Testis (tissue), 3 donors: ENCODE measurements around the gene HS3ST4. TPM values are rescaled to one million over a fixed set of nuclear protein-coding genes. Genes with fewer than 3 reads are reported as not detected.

Experiments used
- DNase-seq: peaks from one replicate; pipeline ENCODE4 v3.0.0-alpha.2; 2019
- H3K27ac ChIP-seq, 2 donors: fragments of 200-600 bp; sonication (generic); one replicate each; pipeline ENCODE4 v1.5.1; 2019
- H3K27me3 ChIP-seq: fragments of 200-600 bp; sonication (generic); one replicate; pipeline ENCODE4 v1.5.1; 2019
- H3K36me3 ChIP-seq: fragments of 200-600 bp; sonication (generic); one replicate; pipeline ENCODE4 v1.5.1; 2017; ENCODE audit warnings: low read depth; ENCODE audit errors: missing control alignments
- H3K4me1 ChIP-seq: fragments of 200-600 bp; sonication (generic); one replicate; pipeline ENCODE4 v1.5.1; 2019
- H3K4me3 ChIP-seq, 2 donors: fragments of 200-600 bp; sonication (generic); one replicate each; pipeline ENCODE4 v1.5.1; 2017 to 2019
- H3K9me3 ChIP-seq: fragments of 200-600 bp; sonication (generic); one replicate; pipeline ENCODE4 v1.5.1; 2017
- CTCF ChIP-seq, 3 experiments: fragments of 450-650 bp in 2 of 3; fragments of 200-600 bp in 1 of 3; sonication (generic) in 1 of 3; IDR thresholded peaks; one replicate each; pipeline ENCODE4 v1.5.1; 2016 to 2019; ENCODE audit warnings: antibody characterized with exemption in 3 of 3, mild to moderate bottlenecking in 2 of 3, moderate library complexity in 1 of 3
- POLR2A ChIP-seq: fragments of 450-650 bp; IDR thresholded peaks from one replicate; pipeline ENCODE4 v1.6.1; 2017; ENCODE audit warnings: antibody characterized with exemption, mild to moderate bottlenecking, moderate library complexity
- WGBS, 2 donors: methylation state at CpG; one replicate each; pipeline ENCODE4 v1.1.5; 2018; 5-methylcytosine and 5-hydroxymethylcytosine counted together
- intact Hi-C: fragments of 100-400 bp; cut with DNase I; formaldehyde crosslinking; loops from one replicate; pipeline ENCODE4 v1.15.1; 2023; ENCODE audit warnings: low total_unique reads
- polyA plus RNA-seq: library from polyadenylated mRNA; stranded (reverse); fragments of 350-450 nt; fragmentation: Illumina TruSeq; extraction: RNeasy Lipid Tissue Mini Kit (QIAGEN cat#74804); gene quantifications from one replicate; pipeline ENCODE4 v1.2.3, GENCODE V29; 2014; ENCODE audit warnings: low read depth, low replicate concordance; ENCODE audit not compliant: insufficient read depth
- total RNA-seq, 2 donors: library from RNA; depleted of rRNA; stranded (reverse); fragments of >200 nt; gene quantifications; one replicate each; pipeline ENCODE4 v1.2.3, GENCODE V29; 2016

The HS3ST4 gene
- total and polyA plus RNA-seq, 3 donors from 2014 or later: 0.37 to 2.7 (median 2.6) TPM

- Histone ChIP-seq H3K9me3 (no peaks in the 10 kb centered on the region), H3K27me3 (no peaks in the 10 kb centered on the region), H3K4me3 (no peak overlapping the region), H3K27ac (no peak overlapping the region), H3K36me3 (no peaks in the 10 kb centered on the region), H3K4me1 (no peaks in the 10 kb centered on the region)
- WGBS, 2 donors: 19 to 20% methylated on average over 2 of the region's 2 CpGs
- no peak for TF ChIP-seq CTCF (IDR thresholded peaks at IDR 0.05)
- TF ChIP-seq POLR2A: no peak
- intact Hi-C loops: no loop called here
- no peak for DNase-seq
Measured at GRCh38 chr16:26051063-26051462, 359.3 kb downstream of the HS3ST4 start.

- WGBS, 2 donors: 92 to 95% methylated on average over 3 of the region's 3 CpGs
- TF ChIP-seq POLR2A (no peak), CTCF (IDR thresholded peaks at IDR 0.05) (no peak)
- intact Hi-C loops: no loop called here
- no peaks in the 10 kb centered on the region for H3K36me3 ChIP-seq
- H3K4me3 ChIP-seq: no peak overlapping the region
- no peaks in the 10 kb centered on the region for H3K9me3 ChIP-seq
- no peak for DNase-seq
- H3K27ac ChIP-seq: no peak overlapping the region
- H3K27me3 ChIP-seq: no peaks in the 10 kb centered on the region
- H3K4me1 ChIP-seq: no peaks in the 10 kb centered on the region
Measured at GRCh38 chr16:26053889-26054288, 362.1 kb downstream of the HS3ST4 start.

- Histone ChIP-seq H3K4me1 (no peaks in the 10 kb centered on the region), H3K4me3 (no peak overlapping the region), H3K9me3 (no peaks in the 10 kb centered on the region), H3K27me3 (no peaks in the 10 kb centered on the region), H3K36me3 (no peaks in the 10 kb centered on the region), H3K27ac (no peak overlapping the region)
- DNase-seq: no peak
- TF ChIP-seq POLR2A: no peak
- TF ChIP-seq CTCF (IDR thresholded peaks at IDR 0.05): no peak
- WGBS, 2 donors: 49 to 69% methylated on average over 3 of the region's 3 CpGs
- intact Hi-C loops: no loop called here
Measured at GRCh38 chr16:26058326-26058725, 366.6 kb downstream of the HS3ST4 start.

DNA sequence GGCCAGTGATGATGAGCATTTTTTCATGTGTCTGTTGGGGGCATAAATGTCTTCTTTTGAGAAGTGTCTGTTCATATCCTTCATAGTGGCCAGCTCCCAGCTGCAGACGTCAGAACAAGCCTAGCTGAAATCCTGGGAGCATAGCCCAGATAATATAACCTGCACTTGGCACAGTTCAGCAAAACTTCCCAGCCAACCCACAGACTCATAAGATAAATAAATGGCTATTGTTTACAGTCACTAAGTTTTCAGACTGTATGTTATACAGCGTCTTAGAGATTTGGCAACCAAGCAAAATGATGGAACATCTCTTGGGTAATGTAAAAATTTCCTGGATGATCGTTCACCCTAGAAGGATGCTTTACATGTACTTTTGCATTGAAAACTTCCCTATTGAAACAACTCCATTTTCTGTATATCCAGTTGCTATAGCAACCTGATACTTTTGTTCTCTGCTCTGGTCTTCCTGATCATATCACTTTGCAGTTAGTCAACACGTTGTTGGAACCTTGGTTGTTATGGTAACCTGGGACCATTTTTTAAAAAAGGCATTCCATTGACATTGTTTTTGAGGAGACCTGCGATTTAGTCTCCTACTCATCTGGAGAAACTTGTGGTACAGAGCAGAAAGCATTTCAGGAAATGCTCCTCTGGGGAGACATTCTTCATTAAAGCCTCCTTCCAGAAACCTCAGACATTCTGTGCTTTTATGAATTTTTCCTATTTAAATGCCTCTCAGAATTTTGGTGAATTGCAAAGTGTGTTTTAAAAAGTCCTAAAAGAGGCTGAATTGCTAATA lies 378.7 kb downstream of the HS3ST4 start:
- H3K9me3 ChIP-seq: no peaks in the 10 kb centered on the region

More for the DNA sequence above, 378.7 kb downstream of the HS3ST4 start:
- no peaks in the 10 kb centered on the region for H3K36me3 ChIP-seq
- no peak for TF ChIP-seq CTCF (IDR thresholded peaks at IDR 0.05)
- no peak for TF ChIP-seq POLR2A
- intact Hi-C loops: no loop called here
- no peak for DNase-seq
- H3K27me3 ChIP-seq: no peaks in the 10 kb centered on the region
- no peak overlapping the region for H3K4me3 ChIP-seq
- H3K4me1 ChIP-seq: no peaks in the 10 kb centered on the region
- WGBS, 2 donors: 55% methylated on average over 5 of the region's 5 CpGs
- no peak overlapping the region for H3K27ac ChIP-seq
